Natural killer cell (primary cell): ENCODE results near the gene NOA1. TPM values are rescaled to one million over a fixed set of nuclear protein-coding genes. Genes with fewer than 3 reads are reported as not detected.

ENCODE experiments used
- ATAC-seq, 3 donors: fragments of 150-1000 bp in 2 of 3; fragments of 200-7000 bp in 1 of 3; cut with Tn5 transposase; 1 replicate in 1 of 3; 2 replicates in 2 of 3; pipeline ENCODE4 v1.10.0; 2021; ENCODE audit warnings: mild to moderate bottlenecking in 2 of 3, moderate library complexity in 2 of 3
- DNase-seq, 2 donors: peaks; one replicate each; pipeline versions ENCODE4 v3.0.0 to v3.0.0-alpha.2; 2013 to 2021; ENCODE audit warnings: mixed read lengths in 1 of 2
- H3K27ac ChIP-seq: one replicate; pipeline ENCODE4 v1.5.1; 2013; ENCODE audit warnings: mild to moderate bottlenecking, low read length
- H3K27me3 ChIP-seq: one replicate; pipeline ENCODE4 v1.6.1; 2013; ENCODE audit warnings: low read length; ENCODE audit not compliant: control insufficient read depth, insufficient read depth
- H3K36me3 ChIP-seq: one replicate; pipeline ENCODE4 v1.6.1; 2013; ENCODE audit warnings: low read length; ENCODE audit not compliant: control insufficient read depth, insufficient read depth
- H3K4me1 ChIP-seq: one replicate; pipeline ENCODE4 v1.6.1; 2013; ENCODE audit warnings: low read length; ENCODE audit not compliant: control insufficient read depth, insufficient read depth
- H3K4me3 ChIP-seq: one replicate; pipeline ENCODE4 v1.5.1; 2013; ENCODE audit warnings: low read length
- H3K9me3 ChIP-seq: one replicate; pipeline ENCODE4 v1.6.1; 2013; ENCODE audit warnings: low read length; ENCODE audit not compliant: control insufficient read depth, insufficient read depth
- H3K27ac Mint-ChIP-seq, 2 donors: one replicate each; pipeline ENCODE4 v1.8.0; 2022; ENCODE audit warnings: mild to moderate bottlenecking in 2 of 2, mixed read lengths in 2 of 2, moderate library complexity in 1 of 2
- H3K27me3 Mint-ChIP-seq, 2 donors: one replicate each; pipeline ENCODE4 v1.8.0; 2022; ENCODE audit warnings: low read depth in 2 of 2, mixed read lengths in 2 of 2
- H3K36me3 Mint-ChIP-seq: one replicate; pipeline ENCODE4 v1.8.0; 2022; ENCODE audit warnings: mixed read lengths
- H3K4me1 Mint-ChIP-seq, 2 donors: one replicate each; pipeline ENCODE4 v1.8.0; 2022; ENCODE audit warnings: mixed read lengths in 2 of 2
- H3K4me3 Mint-ChIP-seq: one replicate; pipeline ENCODE4 v1.8.0; 2022; ENCODE audit warnings: mild to moderate bottlenecking, moderate library complexity, mixed read lengths
- H3K9me3 Mint-ChIP-seq, 2 donors: one replicate each; pipeline ENCODE4 v1.8.0; 2022; ENCODE audit warnings: mixed read lengths in 2 of 2
- CTCF ChIP-seq: fragments of 200-600 bp; IDR thresholded peaks from one replicate; pipeline ENCODE4 v1.8.0; 2022; ENCODE audit warnings: antibody characterized with exemption
- WGBS: methylation state at CpG from one replicate; pipeline ENCODE4 v1.1.7; 2013; ENCODE audit warnings: missing lambda C conversion rate; ENCODE audit not compliant: insufficient coverage; 5-methylcytosine and 5-hydroxymethylcytosine counted together
- intact Hi-C: fragments of 100-400 bp; cut with micrococcal nuclease; formaldehyde crosslinking; loops from one replicate; pipeline ENCODE4 v1.14.2; 2022
- total RNA-seq, 4 donors: library from RNA; stranded (reverse); fragments of 120-200 nt in 1 of 4; gene quantifications; one replicate each; pipeline versions ENCODE4 v1.2.3 to v1.2.4, GENCODE V29; 2013 to 2022

The NOA1 gene
- total RNA-seq, 3 donors from 2014 or later (not counting 1 experiment from before 2014, with no cell fraction given) = 11.7 to 15.3 (median 13.8) TPM

GRCh38 chr4:56990109-56990905 is 12.9 kb upstream of the NOA1 start:
- H3K4me3 Mint-ChIP-seq = no peak overlapping the region
- Histone ChIP-seq H3K4me1 (no peaks in the 10 kb centered on the region), H3K9me3 (no peaks in the 10 kb centered on the region), H3K4me3 (no peak overlapping the region), H3K36me3 (peaks cover 82% of the 10 kb centered on the region), H3K27me3 (no peaks in the 10 kb centered on the region), H3K27ac (no peak overlapping the region)
- TF ChIP-seq CTCF = no peak
- 100% methylated on average over 3 of the region's 6 CpGs for WGBS
- H3K36me3 Mint-ChIP-seq = peaks cover 14% of the 10 kb centered on the region
- no peak for DNase-seq
- ATAC-seq = no peak
- H3K9me3 Mint-ChIP-seq = no peaks in the 10 kb centered on the region
- H3K4me1 Mint-ChIP-seq = peaks cover 29 to 38% of the 10 kb centered on the region in 2 donors
- H3K27ac Mint-ChIP-seq = peak overlapping the region; percentile 39 to 69
- H3K27me3 Mint-ChIP-seq = no peaks in the 10 kb centered on the region
- intact Hi-C loops = no loop called here

GRCh38 chr4:56986952-56987351 is 9.5 kb upstream of the NOA1 start:
- H3K27ac Mint-ChIP-seq = no peak overlapping the region
- no peaks in the 10 kb centered on the region for H3K9me3 Mint-ChIP-seq
- peaks cover 61% of the 10 kb centered on the region for H3K36me3 ChIP-seq
- H3K4me3 Mint-ChIP-seq = no peak overlapping the region
- no peak for DNase-seq
- peaks cover 5% of the 10 kb centered on the region for H3K36me3 Mint-ChIP-seq
- 100% methylated on average over 2 of the region's 3 CpGs for WGBS
- ATAC-seq = no peak
- no peak overlapping the region for H3K4me3 ChIP-seq
- intact Hi-C loops = no loop called here
- H3K9me3 ChIP-seq = no peaks in the 10 kb centered on the region
- H3K4me1 ChIP-seq = peaks cover 4% of the 10 kb centered on the region
- H3K27me3 Mint-ChIP-seq = no peaks in the 10 kb centered on the region
- no peak overlapping the region for H3K27ac ChIP-seq
- no peaks in the 10 kb centered on the region for H3K27me3 ChIP-seq
- peaks cover 54 to 59% of the 10 kb centered on the region in 2 donors for H3K4me1 Mint-ChIP-seq
- TF ChIP-seq CTCF = no peak

GRCh38 chr4:56986192-56986591 is 8.8 kb upstream of the NOA1 start:
- H3K27me3 ChIP-seq = no peaks in the 10 kb centered on the region
- Mint-ChIP-seq H3K4me1 (peaks cover 54 to 59% of the 10 kb centered on the region in 2 donors), H3K27me3 (no peaks in the 10 kb centered on the region), H3K4me3 (no peak overlapping the region), H3K9me3 (no peaks in the 10 kb centered on the region), H3K27ac (no peak overlapping the region), H3K36me3 (no peaks in the 10 kb centered on the region)
- no peaks in the 10 kb centered on the region for H3K9me3 ChIP-seq
- peaks cover 56% of the 10 kb centered on the region for H3K36me3 ChIP-seq
- TF ChIP-seq CTCF = no peak
- no peak overlapping the region for H3K4me3 ChIP-seq
- peaks cover 4% of the 10 kb centered on the region for H3K4me1 ChIP-seq
- ATAC-seq (no peak), DNase-seq (no peak)
- intact Hi-C loops = no loop called here
- H3K27ac ChIP-seq = no peak overlapping the region
- whole genome bisulfite sequencing = 100% methylated on average over 1 of the region's 1 CpG
